Aorta (tissue), 5 donors: ENCODE measurements around the gene CCL11. TPM values are rescaled to one million over a fixed set of nuclear protein-coding genes. Genes with fewer than 3 reads are reported as not detected.

Experiments used
- ATAC-seq: fragments of 200-7000 bp; cut with Tn5 transposase; one replicate; pipeline ENCODE4 v1.9.1; 2022; ENCODE audit warnings: moderate library complexity; ENCODE audit not compliant: low FRiP score
- DNase-seq, 2 donors: peaks; one replicate each; pipeline ENCODE4 v3.0.0-alpha.2; 2020
- H3K27ac ChIP-seq, 2 donors: one replicate each; pipeline ENCODE4 v1.5.1; 2013; ENCODE audit warnings: low read length in 2 of 2, mild to moderate bottlenecking in 2 of 2, moderate library complexity in 2 of 2, control low read depth in 1 of 2, inconsistent platforms in 1 of 2, low read depth in 1 of 2
- H3K27me3 ChIP-seq, 2 donors: one replicate each; pipeline ENCODE4 v1.6.1; 2013; ENCODE audit warnings: control low read depth in 1 of 2, low read length in 1 of 2, mild to moderate bottlenecking in 1 of 2, moderate library complexity in 1 of 2; ENCODE audit not compliant: insufficient read depth in 2 of 2, control insufficient read depth in 1 of 2
- H3K36me3 ChIP-seq, 2 donors: one replicate each; pipeline ENCODE4 v1.6.1; 2013; ENCODE audit warnings: control low read depth in 1 of 2, low read length in 1 of 2, mild to moderate bottlenecking in 1 of 2; ENCODE audit not compliant: insufficient read depth in 2 of 2, control insufficient read depth in 1 of 2
- H3K4me1 ChIP-seq, 2 donors: one replicate each; pipeline ENCODE4 v1.6.1; 2013; ENCODE audit warnings: low read length in 2 of 2, control low read depth in 1 of 2, mild to moderate bottlenecking in 1 of 2, moderate library complexity in 1 of 2; ENCODE audit not compliant: insufficient read depth in 2 of 2, control insufficient read depth in 1 of 2
- H3K4me3 ChIP-seq, 2 donors: one replicate each; pipeline ENCODE4 v1.5.1; 2013; ENCODE audit warnings: low read length in 2 of 2, control low read depth in 1 of 2, mild to moderate bottlenecking in 1 of 2
- H3K9me3 ChIP-seq: one replicate; pipeline ENCODE4 v1.6.1; 2013; ENCODE audit warnings: mild to moderate bottlenecking, low read length; ENCODE audit not compliant: control insufficient read depth
- WGBS, 2 donors: extraction: QIAGEN DNeasy Blood & Tissue Kit; methylation state at CpG; one replicate each; pipeline ENCODE4 v1.1.7; 2013; 5-methylcytosine and 5-hydroxymethylcytosine counted together
- intact Hi-C, 2 donors: fragments of 100-400 bp; cut with DNase I; formaldehyde crosslinking; loops; one replicate each; pipeline versions ENCODE4 v1.14.2 to v1.15.0; 2022
- polyA plus RNA-seq, 2 donors: library from polyadenylated mRNA; stranded (reverse); fragments of 200-250 nt; gene quantifications; one replicate each; pipeline ENCODE4 v1.2.3, GENCODE V29; 2013
- total RNA-seq, 2 donors: library from RNA; stranded (reverse); fragmentation: NEBNext Ultra II Directional; extraction: Animal tissue kit (Norgen Biotek cat#: 25700); gene quantifications; one replicate each; pipeline ENCODE4 v1.2.1, GENCODE V29; 2021
- donor health status: healthy with polysubstance abuse.
- donor health status: Bipolar disorder and iron deficiency.
- donor health status: DM: no; HTN: no; CAD: no.
- donor health status: DM: no; HTN: no; CAD: no.
- donor health status: DM: yes; HTN: yes; CAD: no.

CCL11 gene
- total and polyA plus RNA-seq, 4 donors = not detected

DNA sequence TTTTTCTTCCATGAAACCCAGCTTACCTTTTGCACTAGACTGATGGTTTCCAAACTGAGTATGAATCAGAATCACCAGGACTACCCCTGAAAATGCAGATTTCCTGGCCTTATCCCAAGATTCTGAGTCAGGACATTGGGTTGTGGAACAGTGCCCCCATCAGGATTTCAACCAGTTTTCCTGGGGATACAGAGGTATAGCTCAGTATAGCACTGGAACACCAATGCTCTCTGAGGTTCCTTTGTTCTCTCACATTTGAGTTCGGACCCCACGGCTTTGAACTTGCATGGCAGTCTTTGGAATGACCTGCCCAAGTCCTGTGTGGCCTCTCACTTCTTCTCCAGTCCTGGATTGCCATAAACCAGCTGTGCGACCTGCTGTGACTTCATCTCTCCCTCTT is 20.9 kb downstream of the CCL11 start:
- ATAC-seq = peak; percentile 82
- Histone ChIP-seq H3K9me3 (no peaks in the 10 kb centered on the region), H3K36me3 (no peaks in the 10 kb centered on the region), H3K27me3 (no peaks in the 10 kb centered on the region), H3K4me1 (peaks cover 0 to 1% of the 10 kb centered on the region in 2 donors), H3K4me3 (no peak overlapping the region), H3K27ac (no peak overlapping the region)
- intact Hi-C loops = loop anchor here (2.0 to 5.0 kb wide), 3 partner anchors 59 to 106 kb away; no protein-coding TSS in a partner anchor
- 63 to 64% methylated on average over 3 of the region's 3 CpGs for WGBS, 2 donors
- no peak for DNase-seq

DNA sequence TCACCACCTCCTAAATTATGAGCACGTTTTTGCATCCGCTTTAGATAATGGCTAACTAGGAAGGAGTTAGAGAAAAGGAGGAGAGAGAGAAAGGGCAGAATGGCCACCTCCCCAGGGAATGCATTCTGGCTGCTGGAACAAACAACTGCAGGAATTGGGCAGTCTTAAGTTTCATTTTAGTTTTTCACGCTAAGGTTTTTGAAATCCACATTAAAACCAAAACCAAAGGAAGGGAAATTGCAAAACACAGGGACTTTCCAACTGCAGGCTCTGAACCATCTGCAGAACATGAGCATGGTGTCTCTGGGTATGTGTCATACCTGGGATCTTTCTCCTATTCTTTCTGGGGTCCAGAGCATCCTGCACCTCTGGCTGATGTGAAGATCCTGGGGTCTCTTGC is 21.6 kb downstream of the CCL11 start:
- DNase-seq = no peak
- H3K4me3 ChIP-seq = no peak overlapping the region
- no peaks in the 10 kb centered on the region for H3K9me3 ChIP-seq
- WGBS, 2 donors = 19 to 37% methylated on average over 3 of the region's 3 CpGs
- intact Hi-C loops = loop anchor here (2.0 to 5.0 kb wide), 3 partner anchors 60 to 106 kb away; no protein-coding TSS in a partner anchor
- peaks cover 0 to 1% of the 10 kb centered on the region in 2 donors for H3K4me1 ChIP-seq
- H3K36me3 ChIP-seq = no peaks in the 10 kb centered on the region
- ATAC-seq = no peak
- H3K27ac ChIP-seq = no peak overlapping the region
- no peaks in the 10 kb centered on the region for H3K27me3 ChIP-seq

DNA sequence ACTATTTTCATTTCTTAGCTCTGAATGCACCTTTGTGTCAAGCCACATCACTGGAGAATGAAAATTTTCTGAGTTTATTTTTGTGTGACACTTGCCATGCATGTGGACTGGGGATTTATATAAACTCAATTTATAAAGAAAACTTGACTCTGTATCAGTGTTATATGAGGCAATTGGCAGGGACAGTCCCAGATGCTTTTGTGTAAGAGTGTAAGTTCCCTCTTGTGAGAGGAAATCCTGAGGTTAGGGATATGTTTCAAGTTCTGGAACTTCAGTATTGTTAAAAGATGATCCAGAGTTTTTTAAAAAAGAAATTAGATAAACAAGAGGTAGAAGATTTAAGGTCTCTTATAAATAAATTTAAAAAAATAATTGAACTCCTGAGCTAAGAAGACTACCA is 22.8 kb downstream of the CCL11 start:
- Histone ChIP-seq H3K27me3 (no peaks in the 10 kb centered on the region), H3K4me1 (peaks cover 0 to 1% of the 10 kb centered on the region in 2 donors), H3K9me3 (no peaks in the 10 kb centered on the region), H3K27ac (no peak overlapping the region), H3K36me3 (no peaks in the 10 kb centered on the region), H3K4me3 (no peak overlapping the region)
- DNase-seq (no peak), ATAC-seq (no peak)
- intact Hi-C loops = loop anchor here (1.0 to 5.0 kb wide), 3 partner anchors 53 to 106 kb away; no protein-coding TSS in a partner anchor

GRCh38 chr17:34311291-34311690 is 25.7 kb downstream of the CCL11 start:
- DNase-seq (no peak), ATAC-seq (no peak)
- no peaks in the 10 kb centered on the region for H3K9me3 ChIP-seq
- intact Hi-C loops = no loop called here
- 65 to 75% methylated on average over 7 of the region's 7 CpGs for WGBS, 2 donors
- no peaks in the 10 kb centered on the region for H3K36me3 ChIP-seq
- H3K4me3 ChIP-seq = no peak overlapping the region
- peaks cover 0 to 1% of the 10 kb centered on the region in 2 donors for H3K4me1 ChIP-seq
- H3K27me3 ChIP-seq = no peaks in the 10 kb centered on the region
- no peak overlapping the region for H3K27ac ChIP-seq

- ATAC-seq (no peak), DNase-seq (no peak)
- Histone ChIP-seq H3K27me3 (no peaks in the 10 kb centered on the region), H3K4me3 (no peak overlapping the region), H3K27ac (no peak overlapping the region), H3K4me1 (no peaks in the 10 kb centered on the region), H3K36me3 (no peaks in the 10 kb centered on the region), H3K9me3 (no peaks in the 10 kb centered on the region)
- intact Hi-C loops = no loop called here
- WGBS, 2 donors = 45 to 48% methylated on average over 5 of the region's 5 CpGs
Observed at GRCh38 chr17:34312080-34312479, 26.5 kb downstream of the CCL11 start.

DNA sequence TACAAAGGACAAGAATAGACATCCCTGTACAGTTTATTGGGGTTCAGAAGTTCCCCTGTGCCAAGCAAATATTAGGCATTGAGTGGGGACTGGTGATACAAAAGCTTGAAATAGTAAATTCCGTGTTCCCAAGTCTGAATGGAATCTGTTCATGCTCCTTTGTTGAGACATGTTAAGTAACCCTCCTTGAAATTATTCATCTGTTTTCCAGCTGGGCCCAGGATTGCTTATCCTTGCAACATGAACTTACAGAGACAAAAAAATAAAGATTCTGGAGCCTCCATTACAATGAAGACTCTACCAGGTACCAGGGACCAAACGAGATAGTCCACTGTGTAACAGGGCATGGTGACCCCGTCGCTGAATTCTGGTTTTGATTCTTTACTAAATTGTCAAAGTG is 27.6 kb downstream of the CCL11 start:
- no peak overlapping the region for H3K4me3 ChIP-seq
- 92 to 96% methylated on average over 4 of the region's 4 CpGs for WGBS, 2 donors
- no peaks in the 10 kb centered on the region for H3K27me3 ChIP-seq
- DNase-seq (no peak), ATAC-seq (no peak)
- no peak overlapping the region for H3K27ac ChIP-seq
- no peaks in the 10 kb centered on the region for H3K4me1 ChIP-seq
- intact Hi-C loops = no loop called here
- H3K36me3 ChIP-seq = no peaks in the 10 kb centered on the region
- H3K9me3 ChIP-seq = no peaks in the 10 kb centered on the region

DNA sequence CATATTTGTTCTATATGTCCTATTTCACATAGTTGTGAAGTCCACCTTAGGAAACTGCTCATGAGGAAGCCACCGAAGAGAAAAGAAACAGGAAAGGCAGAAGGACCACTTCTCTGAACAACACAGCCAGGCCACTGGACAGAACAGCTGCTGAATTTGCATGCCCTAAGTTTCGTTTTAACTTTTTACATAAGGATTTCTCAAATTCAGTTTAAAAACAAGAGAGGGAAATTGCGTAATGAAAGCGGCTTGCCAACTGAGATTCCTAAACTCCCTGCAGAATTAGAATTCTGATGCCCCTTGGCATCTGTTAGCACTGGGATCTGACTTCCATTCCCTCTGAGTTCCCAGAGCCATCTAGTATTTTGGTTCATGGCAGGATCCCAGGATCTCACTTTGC is 28.7 kb downstream of the CCL11 start:
- Histone ChIP-seq H3K27ac (peak overlapping the region in 1 of 2 donors; percentile 59), H3K4me1 (no peaks in the 10 kb centered on the region), H3K27me3 (no peaks in the 10 kb centered on the region), H3K36me3 (no peaks in the 10 kb centered on the region), H3K4me3 (no peak overlapping the region), H3K9me3 (no peaks in the 10 kb centered on the region)
- 1 to 3% methylated on average over 4 of the region's 4 CpGs for WGBS, 2 donors
- intact Hi-C loops = no loop called here
- DNase-seq (peak in 1 of 2 donors; percentile 50), ATAC-seq (peak; percentile 69)

GRCh38 chr17:34318474-34318873 is 32.9 kb downstream of the CCL11 start:
- WGBS, 2 donors = 74 to 88% methylated on average over 3 of the region's 3 CpGs
- no peak overlapping the region for H3K27ac ChIP-seq
- intact Hi-C loops = no loop called here
- H3K9me3 ChIP-seq = no peaks in the 10 kb centered on the region
- H3K27me3 ChIP-seq = no peaks in the 10 kb centered on the region
- no peaks in the 10 kb centered on the region for H3K36me3 ChIP-seq
- ATAC-seq = no peak
- no peak overlapping the region for H3K4me3 ChIP-seq
- no peak for DNase-seq
- H3K4me1 ChIP-seq = peaks cover 0 to 4% of the 10 kb centered on the region in 2 donors

- DNase-seq = no peak
- no peaks in the 10 kb centered on the region for H3K27me3 ChIP-seq
- peak; percentile 52 for ATAC-seq
- H3K36me3 ChIP-seq = no peaks in the 10 kb centered on the region
- H3K9me3 ChIP-seq = no peaks in the 10 kb centered on the region
- H3K4me3 ChIP-seq = no peak within 1 kb of the TSS
- H3K27ac ChIP-seq = no peak within 1 kb of the TSS
- intact Hi-C loops = no loop called here
- peaks cover 0 to 4% of the 10 kb centered on the region in 2 donors for H3K4me1 ChIP-seq
- 33 to 42% methylated on average over 2 of the region's 2 CpGs for WGBS, 2 donors
Observed at GRCh38 chr17:34319039-34319483, 33.5 kb downstream of the CCL11 start, which contains the start of gene CCL8. CCL8 (plus strand) TSS chr17:34319435; CDS start chr17:34319502, 67 bp downstream.
